HepG2 (cell line): ENCODE results near the gene EPB41L2. TPM values are rescaled to one million over a fixed set of nuclear protein-coding genes. Genes with fewer than 3 reads are reported as not detected.
A peak's percentile ranks its signal among the peaks of the same experiment; 100 is the strongest.

Experiments
- HOXA3 ChIP-seq: sonication (generic); formaldehyde crosslinking; IDR thresholded peaks from 2 replicates; pipeline ENCODE4 v1.5.0; 2020; ENCODE audit warnings: missing genetic modification reagents
- MTA1 ChIP-seq: sonication (generic); formaldehyde crosslinking; IDR thresholded peaks from 2 replicates; pipeline ENCODE4 v1.4.0; 2020; ENCODE audit warnings: missing genetic modification reagents, mild to moderate bottlenecking, borderline replicate concordance
- NKX3-1 ChIP-seq: sonication (generic); formaldehyde crosslinking; IDR thresholded peaks from 2 replicates; pipeline ENCODE4 v1.5.0; 2020; ENCODE audit warnings: missing genetic modification reagents
- ZBTB20 ChIP-seq: sonication (generic); formaldehyde crosslinking; IDR thresholded peaks from 2 replicates; pipeline ENCODE4 v1.8.1; 2023; ENCODE audit warnings: missing genetic modification reagents, low read depth, mild to moderate bottlenecking, borderline replicate concordance
- ZBTB38 ChIP-seq: sonication (generic); formaldehyde crosslinking; IDR thresholded peaks from 2 replicates; pipeline ENCODE4 v1.5.1; 2020; ENCODE audit warnings: mild to moderate bottlenecking, missing genetic modification reagents
- ZNF180 ChIP-seq: sonication (generic); formaldehyde crosslinking; IDR thresholded peaks from 2 replicates; pipeline ENCODE4 v1.4.0; 2020; ENCODE audit warnings: low read depth, missing genetic modification reagents, borderline replicate concordance
- ZNF543 ChIP-seq: sonication (generic); formaldehyde crosslinking; IDR thresholded peaks from 2 replicates; pipeline ENCODE4 v1.4.0; 2020; ENCODE audit warnings: mild to moderate bottlenecking, missing genetic modification reagents
- ZNF562 ChIP-seq: sonication (generic); formaldehyde crosslinking; IDR thresholded peaks from 2 replicates; pipeline ENCODE4 v1.8.0; 2022; ENCODE audit warnings: missing genetic modification reagents, borderline replicate concordance
- ZNF839 ChIP-seq: sonication (generic); formaldehyde crosslinking; IDR thresholded peaks from 2 replicates; pipeline ENCODE4 v1.4.0; 2020; ENCODE audit warnings: missing genetic modification reagents, mild to moderate bottlenecking, borderline replicate concordance
- polyA plus RNA-seq, 8 experiments: library from polyadenylated mRNA; depleted of rRNA in 3 of 8; stranded (reverse) in 7 of 8; unstranded in 1 of 8; fragments of >200 nt; fragmentation: Illumina TruSeq in 4 of 8; extraction: Trizol in 4 of 8; gene quantifications; 2 replicates each; pipeline versions ENCODE4 v1.2.1 to v1.2.3, GENCODE V29; 2011 to 2016; ENCODE audit warnings: low read depth in 4 of 8, missing spikeins in 1 of 8, mixed read lengths in 1 of 8; ENCODE audit not compliant: insufficient read depth in 1 of 8
- total RNA-seq, 5 experiments: library from RNA; depleted of rRNA; stranded (reverse); fragments of >200 nt; fragmentation: Illumina TruSeq; extraction: Trizol; gene quantifications; 2 replicates each; pipeline ENCODE4 v1.2.3, GENCODE V29; 2016; ENCODE audit warnings: low read depth in 1 of 5
- TF ChIP-seq, protein P1 (sequence below): sonication (generic); formaldehyde crosslinking; conservative IDR thresholded peaks from 2 replicates; pipeline ENCODE4 v1.8.0; 2022; ENCODE audit warnings: missing genetic modification reagents
- TF ChIP-seq, protein P2 (sequence below), 2 experiments: sonication (generic) in 1 of 2; formaldehyde crosslinking in 1 of 2; IDR thresholded peaks; 2 replicates each; pipeline versions ENCODE4 v1.4.0 to v1.6.1; 2018 to 2020; ENCODE audit warnings: missing genetic modification reagents in 2 of 2, borderline replicate concordance in 1 of 2, low read depth in 1 of 2, mild to moderate bottlenecking in 1 of 2, missing biosample characterization in 1 of 2
- TF ChIP-seq, protein P3 (sequence below), 2 experiments: IDR thresholded peaks; 2 replicates each; pipeline ENCODE4 v1.6.1; 2011 to 2012; ENCODE audit warnings: low read length in 2 of 2, borderline replicate concordance in 1 of 2, low read depth in 1 of 2, mild to moderate bottlenecking in 1 of 2, moderate library complexity in 1 of 2
- TF ChIP-seq, protein P4 (sequence below): sonication (generic); formaldehyde crosslinking; IDR thresholded peaks from 2 replicates; pipeline ENCODE4 v1.5.0; 2020; ENCODE audit warnings: missing genetic modification reagents
- TF ChIP-seq, protein P5 (sequence below): sonication (generic); formaldehyde crosslinking; IDR thresholded peaks from 2 replicates; pipeline ENCODE4 v1.8.1; 2023; ENCODE audit warnings: mild to moderate bottlenecking, missing genetic modification reagents

EPB41L2 gene
- total and polyA plus RNA-seq, 2 of the 13 experiments (the other 11 are each of a cell fraction or from before 2014, with no cell fraction given): 41.7 to 56.4 TPM

DNA sequence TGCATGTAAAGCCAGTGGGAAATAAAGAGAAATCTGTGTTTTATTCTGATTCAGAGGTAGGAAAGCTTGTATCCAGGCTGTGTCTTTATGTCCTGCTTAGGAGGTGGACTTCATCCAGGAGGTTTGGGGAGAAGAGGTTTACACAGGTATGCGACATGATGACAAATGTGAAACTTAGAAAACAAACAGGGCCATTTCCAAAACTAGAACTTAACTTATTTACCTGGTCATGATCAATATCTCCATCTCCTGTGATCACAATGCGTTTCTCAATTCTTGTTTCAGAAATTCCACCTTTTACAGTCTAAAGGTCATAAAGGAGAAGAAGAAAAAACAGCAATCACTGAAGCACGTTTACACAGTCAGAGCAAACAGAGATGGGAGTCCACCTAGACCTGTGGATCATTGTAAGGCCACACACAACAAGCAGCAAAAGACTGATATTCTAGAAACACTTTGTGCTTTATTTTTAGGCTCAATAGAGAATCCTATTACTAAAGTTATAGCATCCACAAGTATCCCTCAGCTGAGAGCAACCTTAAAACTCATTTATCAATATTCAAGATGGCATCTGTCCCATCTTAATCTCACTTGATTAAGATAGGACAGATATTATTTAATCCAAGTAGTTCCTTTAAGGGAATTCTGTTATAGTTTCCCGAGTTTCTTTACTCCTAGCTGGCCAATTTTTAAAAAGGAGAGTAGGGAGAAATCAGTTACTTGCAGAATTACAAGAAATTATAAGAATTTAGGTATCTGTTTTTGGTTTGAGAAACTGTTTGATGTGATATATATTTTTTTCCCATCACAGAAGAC, 199.4 kb downstream of the EPB41L2 start (continued):
- TF ChIP-seq HOXA3 (CRISPR knock-in tag) (peak; percentile 74), ZNF562 (CRISPR knock-in tag) (no peak), ZBTB20 (peak; percentile 96), ZNF180 (CRISPR knock-in tag) (no peak), ZBTB38 (CRISPR knock-in tag) (no peak), NKX3-1 (peak; percentile 71; the same call in 1 of the 2 replicates), ZNF543 (no peak), MTA1 (CRISPR knock-in tag) (peak; percentile 62; the same call in 1 of the 2 replicates), ZNF839 (no peak)
- TF ChIP-seq, protein P1, sequence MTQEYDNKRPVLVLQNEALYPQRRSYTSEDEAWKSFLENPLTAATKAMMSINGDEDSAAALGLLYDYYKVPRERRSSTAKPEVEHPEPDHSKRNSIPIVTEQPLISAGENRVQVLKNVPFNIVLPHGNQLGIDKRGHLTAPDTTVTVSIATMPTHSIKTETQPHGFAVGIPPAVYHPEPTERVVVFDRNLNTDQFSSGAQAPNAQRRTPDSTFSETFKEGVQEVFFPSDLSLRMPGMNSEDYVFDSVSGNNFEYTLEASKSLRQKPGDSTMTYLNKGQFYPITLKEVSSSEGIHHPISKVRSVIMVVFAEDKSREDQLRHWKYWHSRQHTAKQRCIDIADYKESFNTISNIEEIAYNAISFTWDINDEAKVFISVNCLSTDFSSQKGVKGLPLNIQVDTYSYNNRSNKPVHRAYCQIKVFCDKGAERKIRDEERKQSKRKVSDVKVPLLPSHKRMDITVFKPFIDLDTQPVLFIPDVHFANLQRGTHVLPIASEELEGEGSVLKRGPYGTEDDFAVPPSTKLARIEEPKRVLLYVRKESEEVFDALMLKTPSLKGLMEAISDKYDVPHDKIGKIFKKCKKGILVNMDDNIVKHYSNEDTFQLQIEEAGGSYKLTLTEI (CRISPR knock-in tag): no peak
- TF ChIP-seq, protein P2, sequence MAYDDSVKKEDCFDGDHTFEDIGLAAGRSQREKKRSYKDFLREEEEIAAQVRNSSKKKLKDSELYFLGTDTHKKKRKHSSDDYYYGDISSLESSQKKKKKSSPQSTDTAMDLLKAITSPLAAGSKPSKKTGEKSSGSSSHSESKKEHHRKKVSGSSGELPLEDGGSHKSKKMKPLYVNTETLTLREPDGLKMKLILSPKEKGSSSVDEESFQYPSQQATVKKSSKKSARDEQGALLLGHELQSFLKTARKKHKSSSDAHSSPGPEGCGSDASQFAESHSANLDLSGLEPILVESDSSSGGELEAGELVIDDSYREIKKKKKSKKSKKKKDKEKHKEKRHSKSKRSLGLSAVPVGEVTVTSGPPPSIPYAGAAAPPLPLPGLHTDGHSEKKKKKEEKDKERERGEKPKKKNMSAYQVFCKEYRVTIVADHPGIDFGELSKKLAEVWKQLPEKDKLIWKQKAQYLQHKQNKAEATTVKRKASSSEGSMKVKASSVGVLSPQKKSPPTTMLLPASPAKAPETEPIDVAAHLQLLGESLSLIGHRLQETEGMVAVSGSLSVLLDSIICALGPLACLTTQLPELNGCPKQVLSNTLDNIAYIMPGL (CRISPR knock-in tag; IDR thresholded peaks at IDR 0.05; ENCODE audit: borderline replicate concordance in 1 of 2, low read depth in 1 of 2): peak in 1 of 2 experiments; percentile 57; a peak in 1 of 4 replicates
- TF ChIP-seq, protein P3, sequence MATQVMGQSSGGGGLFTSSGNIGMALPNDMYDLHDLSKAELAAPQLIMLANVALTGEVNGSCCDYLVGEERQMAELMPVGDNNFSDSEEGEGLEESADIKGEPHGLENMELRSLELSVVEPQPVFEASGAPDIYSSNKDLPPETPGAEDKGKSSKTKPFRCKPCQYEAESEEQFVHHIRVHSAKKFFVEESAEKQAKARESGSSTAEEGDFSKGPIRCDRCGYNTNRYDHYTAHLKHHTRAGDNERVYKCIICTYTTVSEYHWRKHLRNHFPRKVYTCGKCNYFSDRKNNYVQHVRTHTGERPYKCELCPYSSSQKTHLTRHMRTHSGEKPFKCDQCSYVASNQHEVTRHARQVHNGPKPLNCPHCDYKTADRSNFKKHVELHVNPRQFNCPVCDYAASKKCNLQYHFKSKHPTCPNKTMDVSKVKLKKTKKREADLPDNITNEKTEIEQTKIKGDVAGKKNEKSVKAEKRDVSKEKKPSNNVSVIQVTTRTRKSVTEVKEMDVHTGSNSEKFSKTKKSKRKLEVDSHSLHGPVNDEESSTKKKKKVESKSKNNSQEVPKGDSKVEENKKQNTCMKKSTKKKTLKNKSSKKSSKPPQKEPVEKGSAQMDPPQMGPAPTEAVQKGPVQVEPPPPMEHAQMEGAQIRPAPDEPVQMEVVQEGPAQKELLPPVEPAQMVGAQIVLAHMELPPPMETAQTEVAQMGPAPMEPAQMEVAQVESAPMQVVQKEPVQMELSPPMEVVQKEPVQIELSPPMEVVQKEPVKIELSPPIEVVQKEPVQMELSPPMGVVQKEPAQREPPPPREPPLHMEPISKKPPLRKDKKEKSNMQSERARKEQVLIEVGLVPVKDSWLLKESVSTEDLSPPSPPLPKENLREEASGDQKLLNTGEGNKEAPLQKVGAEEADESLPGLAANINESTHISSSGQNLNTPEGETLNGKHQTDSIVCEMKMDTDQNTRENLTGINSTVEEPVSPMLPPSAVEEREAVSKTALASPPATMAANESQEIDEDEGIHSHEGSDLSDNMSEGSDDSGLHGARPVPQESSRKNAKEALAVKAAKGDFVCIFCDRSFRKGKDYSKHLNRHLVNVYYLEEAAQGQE (IDR thresholded peaks at IDR 0.05; ENCODE audit: borderline replicate concordance in 1 of 2, low read depth in 1 of 2, low read length in 2 of 2): peak in 1 of 2 experiments; percentile 80; a peak in 2 of 4 replicates
- TF ChIP-seq, protein P4, sequence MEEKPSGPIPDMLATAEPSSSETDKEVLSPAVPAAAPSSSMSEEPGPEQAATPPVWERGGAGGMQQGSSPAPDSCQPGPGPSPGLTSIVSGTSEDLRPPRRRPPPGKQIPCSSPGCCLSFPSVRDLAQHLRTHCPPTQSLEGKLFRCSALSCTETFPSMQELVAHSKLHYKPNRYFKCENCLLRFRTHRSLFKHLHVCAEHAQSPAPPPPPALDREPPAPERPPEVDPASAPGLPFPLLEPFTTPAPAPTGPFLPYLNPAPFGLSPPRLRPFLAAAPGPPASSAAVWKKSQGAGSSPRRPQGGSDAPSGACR (CRISPR knock-in tag): peak; percentile 97
- TF ChIP-seq, protein P5, sequence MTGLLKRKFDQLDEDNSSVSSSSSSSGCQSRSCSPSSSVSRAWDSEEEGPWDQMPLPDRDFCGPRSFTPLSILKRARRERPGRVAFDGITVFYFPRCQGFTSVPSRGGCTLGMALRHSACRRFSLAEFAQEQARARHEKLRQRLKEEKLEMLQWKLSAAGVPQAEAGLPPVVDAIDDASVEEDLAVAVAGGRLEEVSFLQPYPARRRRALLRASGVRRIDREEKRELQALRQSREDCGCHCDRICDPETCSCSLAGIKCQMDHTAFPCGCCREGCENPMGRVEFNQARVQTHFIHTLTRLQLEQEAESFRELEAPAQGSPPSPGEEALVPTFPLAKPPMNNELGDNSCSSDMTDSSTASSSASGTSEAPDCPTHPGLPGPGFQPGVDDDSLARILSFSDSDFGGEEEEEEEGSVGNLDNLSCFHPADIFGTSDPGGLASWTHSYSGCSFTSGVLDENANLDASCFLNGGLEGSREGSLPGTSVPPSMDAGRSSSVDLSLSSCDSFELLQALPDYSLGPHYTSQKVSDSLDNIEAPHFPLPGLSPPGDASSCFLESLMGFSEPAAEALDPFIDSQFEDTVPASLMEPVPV (CRISPR knock-in tag): 0 out of 2 replicates have a peak, but pooled peaks have one; percentile 40
